Measurements from ENCODE around the gene CLSTN1.

CLSTN1 gene

GRCh38 chr1:9850442-9851162 lies 26.8 kb upstream of the CLSTN1 start:
- no peak for DNase-seq
- no peak overlapping the region for H3K9ac ChIP-seq (ENCODE audit: low read depth, low read length)
- H3K79me2 ChIP-seq (ENCODE audit: insufficient read depth, low read length), result no peaks in the 10 kb centered on the region
- TF ChIP-seq EZH2 (IDR thresholded peaks at IDR 0.05; ENCODE audit: borderline replicate concordance, low read depth, low read length, severe bottlenecking), result no peak
- no peak for TF ChIP-seq CTCF (IDR thresholded peaks at IDR 0.05; ENCODE audit: borderline replicate concordance, extremely low read depth, low read length, poor library complexity, severe bottlenecking)
- H3K4me1 ChIP-seq (ENCODE audit: insufficient read depth, low read length), result peaks cover 14% of the 10 kb centered on the region
- H3K27ac ChIP-seq (ENCODE audit: low read length), result peak overlapping the region; percentile 27; the same call in 1 of the 2 replicates
- H3K27me3 ChIP-seq (ENCODE audit: insufficient read depth, low read length, poor library complexity), result no peaks in the 10 kb centered on the region
- H4K20me1 ChIP-seq (ENCODE audit: insufficient read depth, low read length), result no peaks in the 10 kb centered on the region
- H3K4me2 ChIP-seq (ENCODE audit: insufficient read depth, low read length), result no peak overlapping the region
- peaks cover 5% of the 10 kb centered on the region for H3K9me3 ChIP-seq (ENCODE audit: insufficient read depth, low read length, severe bottlenecking)
- peak; percentile 46 for ATAC-seq (ENCODE audit: insufficient read depth, low read depth)
- H2AFZ ChIP-seq (ENCODE audit: low read depth, low read length), result no peak overlapping the region
- H3K4me3 ChIP-seq (ENCODE audit: low read depth in 1 of 2, low read length in 2 of 2), result no peak overlapping the region
- no peaks in the 10 kb centered on the region; the same call in 1 of the 2 replicates for H3K36me3 ChIP-seq (ENCODE audit: insufficient read depth, low read length)

DNA sequence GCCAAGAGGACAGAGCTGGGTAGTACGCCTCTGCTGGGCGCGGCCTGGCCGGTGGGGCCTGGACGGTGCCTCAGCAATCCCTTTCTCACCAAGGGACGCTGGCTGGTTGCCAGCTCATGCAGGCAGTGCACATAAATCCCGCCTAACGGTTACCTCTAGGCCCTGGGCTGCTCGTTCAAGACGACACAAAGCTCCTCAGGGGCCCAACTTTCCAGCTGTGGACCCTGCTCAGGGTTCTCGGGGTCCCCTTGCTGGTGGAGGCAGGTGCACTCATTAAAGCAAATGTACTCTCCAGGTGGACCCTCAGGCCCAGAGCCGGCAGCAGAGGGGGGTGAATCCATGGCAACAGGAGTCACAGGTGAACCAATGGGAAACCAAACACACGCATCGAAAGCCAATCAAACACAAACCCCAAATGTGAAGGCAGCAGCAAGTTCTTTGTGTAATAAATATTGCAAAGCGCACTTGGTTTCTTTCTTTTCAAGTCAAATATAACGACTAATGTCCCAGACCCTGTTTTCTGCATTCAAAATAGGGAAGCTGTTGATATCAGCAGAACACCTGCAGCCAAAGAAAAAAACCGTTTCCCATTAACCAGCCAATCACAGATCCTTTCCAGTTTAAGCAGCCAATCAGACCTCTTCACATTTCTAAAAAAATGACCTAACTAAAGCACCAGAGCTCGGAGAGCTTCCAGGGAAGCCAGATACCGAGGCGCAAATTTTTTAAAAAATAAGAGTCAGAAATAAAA lies 26.1 kb upstream of the CLSTN1 start:
- Histone ChIP-seq H3K9ac (ENCODE audit: low read depth, low read length) (peak overlapping the region; percentile 2; the same call in 1 of the 2 replicates), H2AFZ (ENCODE audit: low read depth, low read length) (no peak overlapping the region), H4K20me1 (ENCODE audit: insufficient read depth, low read length) (no peaks in the 10 kb centered on the region), H3K79me2 (ENCODE audit: insufficient read depth, low read length) (no peaks in the 10 kb centered on the region), H3K27ac (ENCODE audit: low read length) (peak overlapping the region; percentile 50), H3K27me3 (ENCODE audit: insufficient read depth, low read length, poor library complexity) (no peaks in the 10 kb centered on the region), H3K4me1 (ENCODE audit: insufficient read depth, low read length) (peaks cover 14% of the 10 kb centered on the region), H3K4me2 (ENCODE audit: insufficient read depth, low read length) (no peak overlapping the region), H3K4me3 (ENCODE audit: low read depth in 1 of 2, low read length in 2 of 2) (no peak overlapping the region), H3K36me3 (ENCODE audit: insufficient read depth, low read length) (no peaks in the 10 kb centered on the region; the same call in 1 of the 2 replicates), H3K9me3 (ENCODE audit: insufficient read depth, low read length, severe bottlenecking) (peaks cover 5% of the 10 kb centered on the region)
- TF ChIP-seq CTCF (IDR thresholded peaks at IDR 0.05; ENCODE audit: borderline replicate concordance, extremely low read depth, low read length, poor library complexity, severe bottlenecking), result no peak
- TF ChIP-seq EZH2 (IDR thresholded peaks at IDR 0.05; ENCODE audit: borderline replicate concordance, low read depth, low read length, severe bottlenecking), result no peak
- ATAC-seq (ENCODE audit: insufficient read depth, low read depth) (peak; percentile 73), DNase-seq (peak; percentile 31)

DNA sequence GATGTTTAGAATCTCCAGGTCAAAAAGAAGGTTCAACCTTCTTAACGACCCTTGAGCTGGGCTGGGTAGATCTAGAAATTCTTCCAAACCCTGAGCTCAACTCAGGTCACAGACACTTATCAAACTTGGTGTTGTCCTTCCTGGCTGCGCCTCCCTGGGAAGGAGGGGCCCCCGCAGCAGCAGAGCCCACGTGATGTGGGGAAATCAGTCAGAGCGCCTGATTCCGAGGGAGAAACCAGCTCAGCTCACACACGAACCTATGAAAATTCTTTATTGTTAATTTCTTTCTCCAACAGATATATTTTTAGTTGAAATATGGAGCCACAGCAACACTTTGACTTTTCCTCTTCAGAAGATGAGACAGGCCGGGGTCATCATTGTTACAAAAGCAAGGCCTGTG lies 24.3 kb upstream of the CLSTN1 start:
- no peaks in the 10 kb centered on the region for H3K9me3 ChIP-seq (ENCODE audit: insufficient read depth, low read length, severe bottlenecking)
- H3K4me3 ChIP-seq (ENCODE audit: low read depth in 1 of 2, low read length in 2 of 2), result no peak overlapping the region
- no peak overlapping the region for H3K4me2 ChIP-seq (ENCODE audit: insufficient read depth, low read length)
- H3K9ac ChIP-seq (ENCODE audit: low read depth, low read length), result no peak overlapping the region
- H3K79me2 ChIP-seq (ENCODE audit: insufficient read depth, low read length), result no peaks in the 10 kb centered on the region
- H3K27me3 ChIP-seq (ENCODE audit: insufficient read depth, low read length, poor library complexity), result no peaks in the 10 kb centered on the region
- no peaks in the 10 kb centered on the region for H4K20me1 ChIP-seq (ENCODE audit: insufficient read depth, low read length)
- no peak overlapping the region for H3K27ac ChIP-seq (ENCODE audit: low read length)
- DNase-seq (no peak), ATAC-seq (ENCODE audit: insufficient read depth, low read depth) (no peak)
- H2AFZ ChIP-seq (ENCODE audit: low read depth, low read length), result no peak overlapping the region
- H3K4me1 ChIP-seq (ENCODE audit: insufficient read depth, low read length), result peaks cover 14% of the 10 kb centered on the region
- TF ChIP-seq EZH2 (IDR thresholded peaks at IDR 0.05; ENCODE audit: borderline replicate concordance, low read depth, low read length, severe bottlenecking), result no peak
- H3K36me3 ChIP-seq (ENCODE audit: insufficient read depth, low read length), result no peaks in the 10 kb centered on the region

GRCh38 chr1:9847269-9847668 lies 23.5 kb upstream of the CLSTN1 start:
- Histone ChIP-seq H3K4me3 (ENCODE audit: low read depth in 1 of 2, low read length in 2 of 2) (no peak overlapping the region), H3K27me3 (ENCODE audit: insufficient read depth, low read length, poor library complexity) (no peaks in the 10 kb centered on the region), H4K20me1 (ENCODE audit: insufficient read depth, low read length) (no peaks in the 10 kb centered on the region), H3K9me3 (ENCODE audit: insufficient read depth, low read length, severe bottlenecking) (no peaks in the 10 kb centered on the region), H3K9ac (ENCODE audit: low read depth, low read length) (no peak overlapping the region), H3K79me2 (ENCODE audit: insufficient read depth, low read length) (no peaks in the 10 kb centered on the region), H3K27ac (ENCODE audit: low read length) (no peak overlapping the region), H2AFZ (ENCODE audit: low read depth, low read length) (no peak overlapping the region), H3K4me1 (ENCODE audit: insufficient read depth, low read length) (peaks cover 14% of the 10 kb centered on the region), H3K4me2 (ENCODE audit: insufficient read depth, low read length) (no peak overlapping the region), H3K36me3 (ENCODE audit: insufficient read depth, low read length) (no peaks in the 10 kb centered on the region)
- ATAC-seq (ENCODE audit: insufficient read depth, low read depth) (no peak), DNase-seq (no peak)
- TF ChIP-seq EZH2 (IDR thresholded peaks at IDR 0.05; ENCODE audit: borderline replicate concordance, low read depth, low read length, severe bottlenecking) (no peak), CTCF (IDR thresholded peaks at IDR 0.05; ENCODE audit: borderline replicate concordance, extremely low read depth, low read length, poor library complexity, severe bottlenecking) (no peak)
